ENCODE data around the gene PTGES.

- TF ChIP-seq, protein P1, sequence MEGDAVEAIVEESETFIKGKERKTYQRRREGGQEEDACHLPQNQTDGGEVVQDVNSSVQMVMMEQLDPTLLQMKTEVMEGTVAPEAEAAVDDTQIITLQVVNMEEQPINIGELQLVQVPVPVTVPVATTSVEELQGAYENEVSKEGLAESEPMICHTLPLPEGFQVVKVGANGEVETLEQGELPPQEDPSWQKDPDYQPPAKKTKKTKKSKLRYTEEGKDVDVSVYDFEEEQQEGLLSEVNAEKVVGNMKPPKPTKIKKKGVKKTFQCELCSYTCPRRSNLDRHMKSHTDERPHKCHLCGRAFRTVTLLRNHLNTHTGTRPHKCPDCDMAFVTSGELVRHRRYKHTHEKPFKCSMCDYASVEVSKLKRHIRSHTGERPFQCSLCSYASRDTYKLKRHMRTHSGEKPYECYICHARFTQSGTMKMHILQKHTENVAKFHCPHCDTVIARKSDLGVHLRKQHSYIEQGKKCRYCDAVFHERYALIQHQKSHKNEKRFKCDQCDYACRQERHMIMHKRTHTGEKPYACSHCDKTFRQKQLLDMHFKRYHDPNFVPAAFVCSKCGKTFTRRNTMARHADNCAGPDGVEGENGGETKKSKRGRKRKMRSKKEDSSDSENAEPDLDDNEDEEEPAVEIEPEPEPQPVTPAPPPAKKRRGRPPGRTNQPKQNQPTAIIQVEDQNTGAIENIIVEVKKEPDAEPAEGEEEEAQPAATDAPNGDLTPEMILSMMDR (IDR thresholded peaks at IDR 0.05), result no peak
- TF ChIP-seq EZH2phosphoT487 (IDR thresholded peaks at IDR 0.05), result no peak
These were observed 16.5 kb downstream of the PTGES start for GRCh38 chr9:129736334-129736733.
